ENCODE measurements around the gene LILRB3. TPM values are rescaled to one million over a fixed set of nuclear protein-coding genes. Genes with fewer than 3 reads are reported as not detected.

LILRB3 gene
- total and polyA plus RNA-seq, 2 of the 4 experiments (the other 2 are of a cell fraction), result not detected

- ATAC-seq (ENCODE audit: low read depth) (peak; percentile 65), DNase-seq (peak; percentile 99)
- no TSS peak for BruUV-seq (replicated peaks)
- Histone ChIP-seq H4K8ac (ENCODE audit: low read depth in 2 of 2, low read length in 2 of 2) (peak overlapping the region; percentile 62 to 99), H3K14ac (replicated peaks; ENCODE audit: low read depth, low read length) (peak overlapping the region; percentile 94), H3K9ac (ENCODE audit: low read depth, low read length) (peak overlapping the region; percentile 88), H3K9me3 (ENCODE audit: control insufficient read depth, insufficient read depth, low read length) (no peaks in the 10 kb centered on the region), H2BK15ac (ENCODE audit: low read depth, low read length) (peak overlapping the region; percentile 91; the same call in 1 of the 3 replicates), H2BK5ac (ENCODE audit: low read depth, low read length, poor library complexity, severe bottlenecking) (peak overlapping the region; percentile 96), H3K56ac (ENCODE audit: extremely low read depth, insufficient read depth, low read length) (peak overlapping the region; percentile 90; the same call in 1 of the 2 replicates), H4K20me1 (ENCODE audit: insufficient read depth, low read length) (peaks cover 16% of the 10 kb centered on the region), H3K36me3 (ENCODE audit: control insufficient read depth, insufficient read depth, low read length) (peaks cover 15% of the 10 kb centered on the region), H3K18ac (ENCODE audit: low read depth, low read length) (no peak overlapping the region; the same call in 1 of the 2 replicates), H2BK20ac (ENCODE audit: low read depth, low read length) (peak overlapping the region; percentile 59; the same call in 1 of the 2 replicates), H4K91ac (ENCODE audit: insufficient read depth, low read depth, low read length) (peak overlapping the region; percentile 93), H3K4me2 (ENCODE audit: low read depth, low read length) (peak overlapping the region; percentile 75), H2AFZ (replicated peaks; ENCODE audit: low read length, poor library complexity) (peak overlapping the region; percentile 96), H3K4ac (ENCODE audit: low read depth, low read length) (peak overlapping the region; percentile 96), H3K23ac (ENCODE audit: low read depth, low read length) (peak overlapping the region; percentile 94), H3K9me1 (ENCODE audit: insufficient read depth, low read length) (peaks cover 3% of the 10 kb centered on the region; the same call in 1 of the 2 replicates), H4K5ac (ENCODE audit: low read depth, low read length) (no peak overlapping the region; the same call in 1 of the 2 replicates), H2AK5ac (ENCODE audit: low read depth, low read length) (no peak overlapping the region), H3K27me3 (ENCODE audit: control insufficient read depth, insufficient read depth, low read length) (no peaks in the 10 kb centered on the region), H2AK9ac (replicated peaks; ENCODE audit: low read depth, low read length, poor library complexity) (peak overlapping the region; percentile 97), H2BK120ac (ENCODE audit: low read depth, low read length) (peak overlapping the region; percentile 88), H3K79me1 (ENCODE audit: low read depth in 1 of 2, low read length in 2 of 2) (peaks cover 21 to 45% of the 10 kb centered on the region in 2 experiments; a peak in 3 of 4 replicates), H3K27ac (ENCODE audit: insufficient read depth, low read length) (peak overlapping the region; percentile 93), H3K4me1 (ENCODE audit: control insufficient read depth, insufficient read depth, low read length) (peaks cover 5% of the 10 kb centered on the region), H3K4me3 (ENCODE audit: insufficient read depth, low read depth, low read length) (peak overlapping the region; percentile 70)
- intact Hi-C loops (cut with micrococcal nuclease), result loop anchor here (2.0 kb wide), 1 partner anchor 20 kb away; no protein-coding TSS in a partner anchor
- POLR2A ChIA-PET (ENCODE audit: unreplicated experiment), result interaction anchor here (0.6 to 2.3 kb wide), 3 partner anchors 10 to 240 kb away, joined by 3 to 10 read pairs (median 6); partner anchors contain the start of gene RPS9
- CTCF ChIA-PET, result no interaction called here
- no peak for TF ChIP-seq CTCF (conservative IDR thresholded peaks at IDR 0.05; ENCODE audit: low read depth, low read length)
- TF ChIP-seq RCOR1 (IDR thresholded peaks at IDR 0.05; ENCODE audit: insufficient replicate concordance, low read length), result no peak
- peak; percentile 14; the same call in 1 of the 2 replicates for TF ChIP-seq POLR2A (IDR thresholded peaks at IDR 0.05; ENCODE audit: low read depth, low read length)
- no peak for TF ChIP-seq RFX5 (IDR thresholded peaks at IDR 0.05; ENCODE audit: low read depth, low read length)
- 0 out of 2 replicates have a peak, but pooled peaks have one; percentile 24 for TF ChIP-seq CEBPB (IDR thresholded peaks at IDR 0.05; ENCODE audit: low read depth, low read length)
- TF ChIP-seq CHD1 (IDR thresholded peaks at IDR 0.05; ENCODE audit: low read depth, low read length), result no peak
- in situ Hi-C loops (cut with MboI; ENCODE audit: low sequenced_read_pairs), result no loop called here
- dilution Hi-C loops (cut with HindIII; ENCODE audit: low sequenced_read_pairs, unreplicated experiment), result no loop called here
- WGBS, 2 experiments (ENCODE audit: extremely low coverage in 2 of 2, insufficient read length in 1 of 2), result 0% methylated on average over 21 of the region's 56 CpGs; no CpG with 5 or more reads in 1 of the 2 experiments
These were observed 32.2 kb downstream of the LILRB3 start for GRCh38 chr19:54190503-54191010.
